ENCODE data around the gene HOXA11. TPM values are rescaled to one million over a fixed set of nuclear protein-coding genes. Genes with fewer than 3 reads are reported as not detected.

HOXA11 gene
- total RNA-seq, 2 experiments from 2014 or later, result not detected

DNA sequence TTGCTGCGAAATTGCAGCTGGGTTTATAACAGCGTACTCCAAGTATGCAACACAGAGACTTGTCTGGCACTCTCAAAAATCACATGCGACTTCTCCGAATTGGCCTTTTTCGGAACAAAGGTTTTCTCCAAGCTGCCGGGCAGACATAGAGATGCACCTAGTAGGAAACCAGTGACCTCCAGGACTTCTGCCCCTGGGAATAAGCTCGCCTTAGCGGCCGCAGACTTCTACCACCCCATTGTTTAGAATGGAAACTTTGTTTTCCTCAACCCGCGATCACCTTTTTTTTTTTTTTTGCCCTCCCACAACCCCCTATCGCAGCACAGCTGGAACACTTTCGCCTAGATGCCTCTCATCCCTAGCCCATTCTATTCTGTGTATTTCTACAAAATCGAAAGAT lies 6.0 kb downstream of the HOXA11 start:
- Mint-ChIP-seq H3K27ac (no peak overlapping the region), H3K9me3 (no peaks in the 10 kb centered on the region), H3K27me3 (peaks cover 70% of the 10 kb centered on the region), H3K4me3 (no peak overlapping the region), H3K4me1 (peaks cover 5% of the 10 kb centered on the region), H3K36me3 (ENCODE audit: low read depth) (no peaks in the 10 kb centered on the region)
- DNase-seq, result no peak
- ChIA-PET CTCF (interaction anchor here (0.6 to 2.9 kb wide), 15 partner anchors 9 to 785 kb away, joined by 3 to 17 read pairs (median 3); no protein-coding TSS in a partner anchor), POLR2A (interaction anchor here (1.3 kb wide), 1 partner anchor 10 kb away, joined by 3 read pairs; no protein-coding TSS in a partner anchor)

DNA sequence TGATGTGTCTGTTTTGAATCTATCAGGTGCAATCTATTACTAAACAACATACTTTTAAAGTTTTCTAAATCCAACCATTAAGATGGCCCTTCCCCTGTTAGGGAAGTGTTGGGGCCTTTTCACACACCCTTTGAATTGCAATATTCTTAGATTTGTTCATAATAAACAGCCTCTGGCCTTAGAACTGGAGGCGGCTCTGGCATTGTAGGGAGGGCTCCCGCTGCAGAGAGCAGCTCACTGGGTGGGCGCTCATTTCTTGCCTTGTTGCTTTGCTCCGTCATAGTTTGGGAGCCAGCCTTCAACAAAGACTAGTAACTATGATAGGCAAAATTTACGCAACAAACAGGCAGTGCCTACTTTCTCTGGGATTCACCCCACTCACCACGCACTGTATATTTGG lies 6.7 kb downstream of the HOXA11 start:
- Mint-ChIP-seq H3K4me3 (no peak overlapping the region), H3K4me1 (peaks cover 3% of the 10 kb centered on the region), H3K27me3 (peaks cover 65% of the 10 kb centered on the region), H3K9me3 (no peaks in the 10 kb centered on the region), H3K27ac (no peak overlapping the region), H3K36me3 (ENCODE audit: low read depth) (no peaks in the 10 kb centered on the region)
- CTCF ChIA-PET, result interaction anchor here (0.7 to 2.9 kb wide), 7 partner anchors 10 to 785 kb away, joined by 3 to 17 read pairs (median 3); no protein-coding TSS in a partner anchor
- POLR2A ChIA-PET, result no interaction called here
- DNase-seq, result no peak

- no peak for DNase-seq
- POLR2A ChIA-PET, result no interaction called here
Observed at GRCh38 chr7:27177795-27178320, 7.2 kb downstream of the HOXA11 start.

GRCh38 chr7:27176962-27177794 lies 7.9 kb downstream of the HOXA11 start:
- no peak for DNase-seq
- Mint-ChIP-seq H3K4me3 (no peak overlapping the region), H3K36me3 (ENCODE audit: low read depth) (no peaks in the 10 kb centered on the region), H3K9me3 (no peaks in the 10 kb centered on the region), H3K4me1 (peaks cover 5% of the 10 kb centered on the region), H3K27ac (no peak overlapping the region), H3K27me3 (peaks cover 59% of the 10 kb centered on the region)
- POLR2A ChIA-PET, result no interaction called here
- CTCF ChIA-PET, result interaction anchor here (1.1 to 2.0 kb wide), 4 partner anchors 13 to 28 kb away, joined by 3 to 8 read pairs (median 4); no protein-coding TSS in a partner anchor

More at GRCh38 chr7:27177795-27178320, 7.2 kb downstream of the HOXA11 start:
- CTCF ChIA-PET, result interaction anchor here (1.1 to 2.9 kb wide), 5 partner anchors 10 to 27 kb away, joined by 3 to 17 read pairs (median 3); no protein-coding TSS in a partner anchor
- Mint-ChIP-seq H3K4me3 (no peak overlapping the region), H3K36me3 (ENCODE audit: low read depth) (no peaks in the 10 kb centered on the region), H3K4me1 (peaks cover 3% of the 10 kb centered on the region), H3K27ac (no peak overlapping the region), H3K9me3 (no peaks in the 10 kb centered on the region), H3K27me3 (peaks cover 61% of the 10 kb centered on the region)

GRCh38 chr7:27176524-27176845 lies 8.5 kb downstream of the HOXA11 start:
- no peak for DNase-seq
- no peak overlapping the region for H3K27ac Mint-ChIP-seq
- no peaks in the 10 kb centered on the region for H3K9me3 Mint-ChIP-seq
- CTCF ChIA-PET, result interaction anchor here (1.1 to 1.8 kb wide), 3 partner anchors 15 to 28 kb away, joined by 3 to 8 read pairs (median 3); no protein-coding TSS in a partner anchor
- H3K36me3 Mint-ChIP-seq (ENCODE audit: low read depth), result no peaks in the 10 kb centered on the region
- H3K4me1 Mint-ChIP-seq, result peaks cover 10% of the 10 kb centered on the region
- POLR2A ChIA-PET, result no interaction called here
- no peak overlapping the region for H3K4me3 Mint-ChIP-seq
- peaks cover 62% of the 10 kb centered on the region for H3K27me3 Mint-ChIP-seq

DNA sequence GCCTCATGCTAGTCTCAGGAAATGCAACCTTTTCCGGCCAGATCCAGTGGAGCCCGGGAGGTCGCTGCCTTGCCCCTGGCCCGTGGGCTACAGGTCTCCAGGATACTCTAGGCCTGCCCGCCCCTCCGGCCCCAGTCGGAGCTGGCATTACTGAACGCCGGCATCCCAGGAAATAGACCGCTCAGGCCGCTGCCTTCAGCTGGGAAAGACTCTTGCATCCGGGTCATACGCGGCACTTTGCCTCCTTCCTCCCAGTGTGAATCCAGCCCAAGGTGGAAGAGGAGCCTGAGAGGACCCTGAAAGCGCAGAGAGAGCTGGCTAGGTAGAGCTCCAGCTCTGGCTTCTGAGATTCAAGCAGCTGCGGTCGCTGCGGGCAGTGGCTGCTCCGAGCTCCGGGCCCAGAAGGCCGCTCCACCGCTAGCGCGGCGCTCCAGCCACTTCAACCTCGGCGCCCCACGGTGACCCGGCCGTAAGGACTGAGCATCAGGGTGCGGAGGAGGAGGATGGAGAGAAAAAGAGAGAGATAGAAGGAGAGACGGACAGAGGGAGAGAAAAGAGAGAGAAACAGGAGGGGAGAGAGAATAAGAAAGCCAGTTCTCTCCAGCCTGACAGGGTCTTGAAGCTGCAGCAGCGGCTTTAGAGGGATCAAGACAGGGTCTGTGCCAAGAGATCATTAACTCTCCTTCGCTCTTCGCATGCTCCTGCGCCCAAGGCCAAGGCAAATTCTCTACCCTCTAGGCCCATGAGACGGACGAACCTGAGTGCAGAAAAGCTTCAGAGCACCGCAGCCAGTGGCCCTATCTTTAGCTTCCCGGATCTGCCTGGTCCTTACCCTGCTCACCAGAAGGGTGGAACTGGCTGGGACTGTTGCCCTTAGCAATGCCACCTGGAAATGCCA lies 9.2 kb downstream of the HOXA11 start:
- H3K27ac Mint-ChIP-seq, result no peak overlapping the region
- POLR2A ChIA-PET, result no interaction called here
- CTCF ChIA-PET, result interaction anchor here (1.6 to 1.8 kb wide), 2 partner anchors 14 to 20 kb away, joined by 3 to 8 read pairs; no protein-coding TSS in a partner anchor
- H3K9me3 Mint-ChIP-seq, result no peaks in the 10 kb centered on the region
- H3K4me1 Mint-ChIP-seq, result peaks cover 11% of the 10 kb centered on the region
- no peak for DNase-seq
- H3K4me3 Mint-ChIP-seq, result no peak overlapping the region
- H3K27me3 Mint-ChIP-seq, result peaks cover 63% of the 10 kb centered on the region
- no peaks in the 10 kb centered on the region for H3K36me3 Mint-ChIP-seq (ENCODE audit: low read depth)

- no peak overlapping the region for H3K27ac Mint-ChIP-seq
- H3K9me3 Mint-ChIP-seq, result no peaks in the 10 kb centered on the region
- no peak for DNase-seq
- H3K36me3 Mint-ChIP-seq (ENCODE audit: low read depth), result no peaks in the 10 kb centered on the region
- H3K27me3 Mint-ChIP-seq, result peaks cover 67% of the 10 kb centered on the region
- POLR2A ChIA-PET, result no interaction called here
- CTCF ChIA-PET, result no interaction called here
- peaks cover 11% of the 10 kb centered on the region for H3K4me1 Mint-ChIP-seq
- H3K4me3 Mint-ChIP-seq, result peak overlapping the region; percentile 32
Observed at GRCh38 chr7:27174874-27175625, 10.0 kb downstream of the HOXA11 start.

GRCh38 chr7:27173956-27174873 lies 10.8 kb downstream of the HOXA11 start, which contains the start of gene HOXA10:
TSS of gene HOXA10 (minus strand) at chr7:27174320. CDS start at chr7:27174306, 14 bp downstream.
- Mint-ChIP-seq H3K4me1 (peaks cover 9% of the 10 kb centered on the region), H3K9me3 (no peaks in the 10 kb centered on the region), H3K36me3 (ENCODE audit: low read depth) (no peaks in the 10 kb centered on the region), H3K4me3 (peak within 1 kb of the TSS; percentile 32), H3K27me3 (peaks cover 64% of the 10 kb centered on the region), H3K27ac (no peak within 1 kb of the TSS)
- CTCF ChIA-PET, result no interaction called here
- DNase-seq, result no peak
- POLR2A ChIA-PET, result interaction anchor here (1.4 kb wide), 1 partner anchor 13 kb away, joined by 4 read pairs; no protein-coding TSS in a partner anchor

GRCh38 chr7:27173511-27173955 lies 11.5 kb downstream of the HOXA11 start:
- ChIA-PET POLR2A (interaction anchor here (1.4 kb wide), 1 partner anchor 14 kb away, joined by 4 read pairs; no protein-coding TSS in a partner anchor), CTCF (interaction anchor here (0.9 kb wide), 1 partner anchor 11 kb away, joined by 3 read pairs; no protein-coding TSS in a partner anchor)
- no peaks in the 10 kb centered on the region for H3K9me3 Mint-ChIP-seq
- no peak overlapping the region for H3K27ac Mint-ChIP-seq
- DNase-seq, result no peak
- no peak overlapping the region for H3K4me3 Mint-ChIP-seq
- H3K36me3 Mint-ChIP-seq (ENCODE audit: low read depth), result no peaks in the 10 kb centered on the region
- H3K27me3 Mint-ChIP-seq, result peaks cover 64% of the 10 kb centered on the region
- peaks cover 10% of the 10 kb centered on the region for H3K4me1 Mint-ChIP-seq

DNA sequence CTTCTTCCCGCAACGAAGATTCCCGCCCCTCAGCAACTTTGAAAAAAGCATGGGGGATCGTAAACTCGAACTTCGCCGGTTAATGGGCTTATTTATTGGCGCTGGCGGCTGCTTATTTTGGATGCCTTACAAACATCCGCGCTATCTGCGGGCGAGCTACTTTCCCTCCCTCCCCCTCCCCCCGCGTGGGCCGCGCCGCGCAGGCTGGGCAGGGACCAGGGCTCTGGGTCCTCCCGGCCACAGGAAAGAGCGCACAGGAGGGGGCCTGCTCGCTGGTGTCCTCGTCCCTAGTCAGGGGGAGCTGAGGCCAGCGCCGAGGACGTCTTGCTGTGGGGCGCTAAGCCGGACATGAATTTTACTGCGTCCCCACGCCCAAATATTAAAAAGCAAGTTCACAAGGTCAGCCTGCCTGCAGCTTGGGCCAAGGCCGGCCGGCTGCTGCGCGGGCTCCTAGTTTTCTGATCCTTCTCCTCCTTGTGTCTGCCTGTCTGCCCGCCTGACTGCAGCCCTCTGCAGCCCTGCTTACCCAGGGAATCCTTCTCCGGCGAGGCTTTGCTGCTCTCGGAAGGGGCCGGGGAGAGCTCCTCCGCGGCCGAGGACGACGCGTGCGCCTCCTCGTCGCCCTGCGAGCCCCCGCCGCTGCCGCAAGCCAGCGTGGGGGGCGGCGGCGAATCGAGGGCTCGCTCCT lies 12.1 kb downstream of the HOXA11 start:
- no peak for DNase-seq
- ChIA-PET CTCF (interaction anchor here (0.6 to 0.9 kb wide), 2 partner anchors 11 to 83 kb away, joined by 3 to 5 read pairs; no protein-coding TSS in a partner anchor), POLR2A (interaction anchor here (1.4 to 1.6 kb wide), 2 partner anchors 14 to 24 kb away, joined by 4 to 5 read pairs; no protein-coding TSS in a partner anchor)
- Mint-ChIP-seq H3K9me3 (no peaks in the 10 kb centered on the region), H3K27ac (no peak overlapping the region), H3K36me3 (ENCODE audit: low read depth) (no peaks in the 10 kb centered on the region), H3K4me1 (peaks cover 11% of the 10 kb centered on the region), H3K4me3 (no peak overlapping the region), H3K27me3 (peaks cover 64% of the 10 kb centered on the region)
